ENCODE results near the gene MYBBP1A.
A peak's percentile ranks its signal among the peaks of the same experiment; 100 is the strongest.
"Not testable (repeated sequence)": the region's sequence is repeated elsewhere in the genome, so short reads cannot be mapped to it uniquely, and the experiment has no call there.

The MYBBP1A gene

DNA sequence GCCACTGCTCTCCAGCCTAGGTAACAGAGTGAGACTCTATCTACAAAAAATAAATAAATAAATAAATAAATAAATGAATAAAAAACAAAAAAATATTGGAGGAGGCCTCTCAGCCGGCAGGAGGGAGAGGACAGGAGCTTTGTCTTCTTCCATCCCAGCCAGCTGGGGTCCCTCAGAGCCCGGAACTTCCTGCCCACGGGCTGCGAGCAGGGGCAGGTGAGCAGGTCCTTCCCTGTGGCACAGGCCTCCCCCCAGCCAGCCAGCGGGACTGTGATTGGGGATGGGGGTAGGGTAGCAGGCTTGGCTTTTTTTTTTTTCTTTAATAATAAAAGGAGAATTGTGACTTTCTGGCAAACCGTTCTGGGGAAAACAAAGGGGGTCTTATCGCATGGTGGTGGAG lies 39.2 kb upstream of the MYBBP1A start:
- TF ChIP-seq GATA1 (IDR thresholded peaks at IDR 0.05; ENCODE audit: low read depth, low read length) = no peak
- no peak for TF ChIP-seq POLR2A (IDR thresholded peaks at IDR 0.05; ENCODE audit: low read length)

GRCh38 chr17:4593021-4593421 lies 37.8 kb upstream of the MYBBP1A start:
- TF ChIP-seq GATA1 (IDR thresholded peaks at IDR 0.05; ENCODE audit: low read depth, low read length) (no peak), POLR2A (IDR thresholded peaks at IDR 0.05; ENCODE audit: low read length) (no peak)
- no peak for DNase-seq

More for the DNA sequence above, 39.2 kb upstream of the MYBBP1A start:
- DNase-seq = no peak

GRCh38 chr17:4592240-4593005 lies 37.2 kb upstream of the MYBBP1A start:
- no peak for TF ChIP-seq GATA1 (IDR thresholded peaks at IDR 0.05; ENCODE audit: low read depth, low read length)
- no peak for TF ChIP-seq POLR2A (IDR thresholded peaks at IDR 0.05; ENCODE audit: low read length)
- DNase-seq = no peak

- TF ChIP-seq POLR2A (IDR thresholded peaks at IDR 0.05; ENCODE audit: low read length) = no peak
- TF ChIP-seq GATA1 (IDR thresholded peaks at IDR 0.05; ENCODE audit: low read depth, low read length) = no peak
- no peak for DNase-seq
Observed at GRCh38 chr17:4591529-4591928, 36.3 kb upstream of the MYBBP1A start.

DNA sequence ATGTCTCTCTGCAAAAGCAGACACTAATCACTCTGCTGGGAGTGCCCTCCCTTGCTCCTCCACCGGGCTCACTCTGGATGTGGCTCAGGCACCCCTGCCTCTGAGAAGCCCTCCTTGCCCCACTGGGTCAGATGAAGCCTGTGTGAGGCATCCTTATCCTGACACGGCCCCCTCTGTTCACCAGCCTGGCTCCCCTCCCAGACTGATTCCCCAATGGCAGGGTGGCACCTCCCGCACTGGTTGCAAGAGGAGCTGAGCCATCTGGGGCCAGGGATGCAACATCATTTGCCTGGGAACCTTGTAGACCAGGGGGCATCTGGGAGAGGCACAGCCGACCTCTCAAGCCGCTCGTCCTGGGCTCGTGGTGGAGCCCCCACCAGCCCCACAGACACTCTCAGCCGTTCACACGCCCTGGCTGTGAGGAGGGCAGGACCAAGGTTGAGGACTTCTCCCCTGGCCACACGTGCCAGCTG lies 35.8 kb upstream of the MYBBP1A start:
- no peak for DNase-seq
- TF ChIP-seq POLR2A (IDR thresholded peaks at IDR 0.05; ENCODE audit: low read length) = no peak
- no peak for TF ChIP-seq GATA1 (IDR thresholded peaks at IDR 0.05; ENCODE audit: low read depth, low read length)

- not testable (repeated sequence) for DNase-seq
Observed at GRCh38 chr17:4590042-4590441, 34.9 kb upstream of the MYBBP1A start.

DNA sequence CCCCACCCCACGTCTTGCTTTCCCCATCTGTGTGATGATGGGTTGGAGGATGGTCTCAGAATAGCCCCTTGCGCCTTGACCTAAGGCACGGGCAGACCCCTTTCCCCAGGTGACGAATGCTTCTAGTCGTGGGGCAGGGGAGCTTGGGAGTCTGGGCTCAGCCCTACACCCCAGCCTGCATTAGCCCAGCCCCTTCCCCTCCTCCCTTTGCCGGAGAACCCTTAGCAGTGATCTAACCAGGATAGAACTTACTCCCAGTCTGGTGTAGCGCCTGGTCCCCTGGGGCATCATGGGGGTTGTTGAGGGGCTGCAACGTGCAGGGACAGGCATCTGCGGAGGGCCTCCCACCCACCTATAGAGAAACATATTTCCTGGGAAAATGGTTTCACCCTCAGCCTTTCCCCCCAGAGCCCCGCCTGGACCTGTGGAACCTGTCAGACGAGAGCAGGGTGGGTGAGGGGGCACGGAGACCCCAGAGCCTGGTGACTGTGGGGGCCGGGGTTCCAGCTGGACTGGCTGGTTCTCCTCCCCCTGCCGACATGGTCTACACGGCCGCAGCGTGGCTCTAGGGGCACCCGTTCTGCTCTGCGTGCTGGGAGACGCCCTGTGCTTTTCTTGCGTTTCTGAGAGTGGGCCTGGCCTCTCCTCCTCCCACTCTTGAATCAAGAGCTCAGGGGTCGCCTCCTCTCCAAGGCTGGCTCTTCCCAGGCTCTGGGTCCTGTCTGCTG lies 33.9 kb upstream of the MYBBP1A start:
- TF ChIP-seq GATA1 (IDR thresholded peaks at IDR 0.05; ENCODE audit: low read depth, low read length) = no peak
- TF ChIP-seq POLR2A (IDR thresholded peaks at IDR 0.05; ENCODE audit: low read length) = no peak
- no peak for DNase-seq

DNA sequence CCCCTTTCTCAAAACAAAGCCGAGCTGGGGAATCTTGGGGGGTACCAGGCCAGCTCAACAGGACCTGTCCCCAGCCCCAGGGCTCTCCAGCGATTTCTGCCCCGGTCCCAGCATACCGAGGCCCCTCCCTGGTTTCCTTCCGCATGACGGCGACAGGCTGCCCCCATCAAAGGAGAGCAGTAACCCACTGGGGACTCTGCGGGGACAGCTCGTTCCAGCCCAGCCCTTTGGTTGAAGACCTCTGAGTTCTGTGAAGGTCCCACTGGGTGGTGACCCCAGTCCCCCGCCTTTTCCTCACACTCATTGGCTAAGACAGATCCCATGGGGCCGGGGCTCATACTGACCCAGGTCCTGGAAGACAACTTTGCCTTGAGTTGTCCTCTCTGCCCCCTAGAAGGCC lies 33.2 kb upstream of the MYBBP1A start:
- no peak for DNase-seq
- TF ChIP-seq POLR2A (IDR thresholded peaks at IDR 0.05; ENCODE audit: low read length) (no peak), GATA1 (IDR thresholded peaks at IDR 0.05; ENCODE audit: low read depth, low read length) (no peak)

- TF ChIP-seq GATA1 (IDR thresholded peaks at IDR 0.05; ENCODE audit: low read depth, low read length) (no peak), POLR2A (IDR thresholded peaks at IDR 0.05; ENCODE audit: low read length) (no peak)
- DNase-seq = peak; percentile 30 to 58
Observed at GRCh38 chr17:4587803-4588202, 32.6 kb upstream of the MYBBP1A start.

GRCh38 chr17:4587195-4587594 lies 32.0 kb upstream of the MYBBP1A start:
- no peak for DNase-seq
- TF ChIP-seq POLR2A (IDR thresholded peaks at IDR 0.05; ENCODE audit: low read length) (no peak), GATA1 (IDR thresholded peaks at IDR 0.05; ENCODE audit: low read depth, low read length) (no peak)

DNA sequence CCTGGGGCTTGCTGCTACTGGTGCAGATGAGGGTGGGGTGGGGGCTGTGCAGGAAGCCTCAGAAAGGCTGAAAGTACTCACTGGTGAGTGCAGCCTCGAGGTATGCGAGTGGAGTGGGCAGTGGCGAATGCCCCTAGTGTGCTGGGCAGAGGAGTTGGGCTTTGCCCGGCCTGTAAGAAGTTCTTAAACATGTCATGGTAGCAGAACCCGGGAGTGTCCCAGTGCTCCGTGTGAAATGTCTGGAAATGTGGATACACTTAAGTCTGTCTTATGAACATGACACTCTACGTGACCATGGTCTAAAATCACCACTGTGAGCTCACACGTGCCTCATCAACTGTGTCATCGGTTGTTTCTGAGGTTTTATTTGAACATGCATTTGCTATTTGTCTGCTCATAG lies 30.9 kb upstream of the MYBBP1A start:
- TF ChIP-seq GATA1 (IDR thresholded peaks at IDR 0.05; ENCODE audit: low read depth, low read length) (no peak), POLR2A (IDR thresholded peaks at IDR 0.05; ENCODE audit: low read length) (no peak)
- DNase-seq = no peak

DNA sequence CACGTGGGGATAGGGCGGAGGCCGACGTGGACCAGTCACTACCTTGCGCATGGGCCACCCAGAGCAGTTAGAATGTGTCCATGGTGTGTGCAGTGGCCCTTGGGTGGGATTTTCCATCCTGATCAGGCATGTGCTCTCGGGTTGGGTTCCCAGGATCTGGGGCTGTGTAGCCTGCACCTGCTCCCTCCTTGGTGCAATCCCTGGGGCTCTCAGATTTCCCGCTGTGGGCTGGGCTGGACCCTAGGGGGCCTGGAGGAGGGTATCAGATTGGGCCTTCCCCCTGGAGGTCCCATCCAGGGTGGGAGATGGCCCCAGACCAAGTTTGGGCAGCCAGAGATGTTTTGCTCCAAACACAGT lies 30.4 kb upstream of the MYBBP1A start:
- TF ChIP-seq POLR2A (IDR thresholded peaks at IDR 0.05; ENCODE audit: low read length) = no peak
- TF ChIP-seq GATA1 (IDR thresholded peaks at IDR 0.05; ENCODE audit: low read depth, low read length) = no peak
- DNase-seq = no peak

DNA sequence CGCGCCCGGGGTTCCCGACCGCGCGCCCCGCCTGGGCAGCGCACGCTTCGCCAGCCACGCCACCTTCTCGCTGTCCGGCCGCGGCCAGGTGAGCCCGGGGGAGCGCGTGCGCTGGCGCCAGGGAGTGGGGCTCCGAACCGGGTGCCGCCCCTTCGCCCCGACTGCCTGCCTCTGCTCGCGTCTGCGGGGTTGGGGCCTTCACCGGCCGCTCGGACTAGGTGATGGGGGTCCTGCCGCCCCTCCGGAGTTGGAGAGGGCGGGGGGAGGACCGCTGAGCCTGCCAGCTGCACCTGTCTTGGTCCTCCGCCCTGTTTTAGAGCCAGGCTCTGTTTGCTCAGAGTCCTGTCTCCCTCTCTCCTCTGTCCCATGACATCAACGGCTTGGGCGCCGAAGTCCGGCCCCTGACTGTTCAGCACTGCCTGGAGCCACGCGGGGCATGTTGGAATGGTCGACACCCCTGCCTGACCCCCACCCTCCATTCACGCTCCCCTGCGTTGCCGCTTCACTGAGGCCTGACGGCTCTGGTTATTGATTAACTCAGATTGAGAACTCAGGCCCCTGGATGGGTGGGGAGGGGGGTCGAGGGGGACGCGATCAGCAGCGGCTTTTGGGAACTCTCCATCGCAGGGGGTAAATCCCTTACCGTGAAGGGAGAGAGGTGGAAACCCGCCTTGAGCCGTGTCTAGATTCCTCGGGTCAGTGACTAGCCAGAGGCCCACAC lies 29.9 kb upstream of the MYBBP1A start:
- TF ChIP-seq POLR2A (IDR thresholded peaks at IDR 0.05; ENCODE audit: low read length) (no peak), GATA1 (IDR thresholded peaks at IDR 0.05; ENCODE audit: low read depth, low read length) (no peak)
- no peak for DNase-seq

All from erythroblast (primary cell).